PC-9 (cell line): Measurements from ENCODE around the gene RAB5IF. TPM values are rescaled to one million over a fixed set of nuclear protein-coding genes. Genes with fewer than 3 reads are reported as not detected.
A peak's percentile ranks its signal among the peaks of the same experiment; 100 is the strongest.

Source experiments
- BruUV-seq: library from RNA; stranded (reverse); fragments of 400-500 nt; replicated peaks from 2 replicates; lab custom pipeline; 2021; lab: Mats Ljungman, UMichigan
- CTCF ChIA-PET: fragments of 300-600 bp; sonication (Branson Sonifier 250); formaldehyde crosslinking; loops from one replicate; lab custom pipeline; 2022; ENCODE audit warnings: antibody characterized with exemption; lab: Charles Lee
- POLR2A ChIA-PET: fragments of 300-600 bp; sonication (Branson Sonifier 250); formaldehyde crosslinking; loops from one replicate; lab custom pipeline; 2022; ENCODE audit warnings: antibody characterized with exemption; ENCODE audit not compliant: unreplicated experiment; lab: Charles Lee
- DNase-seq, 2 experiments: peaks; one replicate each; pipeline versions ENCODE4 v3.0.0 to v3.0.0-alpha.2; 2015 to 2022; ENCODE audit warnings: mixed read lengths in 1 of 2
- H2AFZ ChIP-seq: fragments of 200-600 bp; sonication (generic); 2 replicates; pipeline ENCODE4 v1.8.1; 2017; ENCODE audit warnings: antibody characterized with exemption
- H3F3A ChIP-seq: fragments of 200-600 bp; sonication (generic); 2 replicates; pipeline ENCODE4 v1.8.1; 2017; ENCODE audit warnings: antibody characterized with exemption, mild to moderate bottlenecking, low read depth; ENCODE audit not compliant: insufficient read depth
- H3K27ac ChIP-seq: fragments of 200-600 bp; sonication (generic); 2 replicates; pipeline ENCODE4 v1.6.1; 2016; ENCODE audit warnings: mixed run types
- H3K27me3 ChIP-seq: fragments of 200-600 bp; sonication (generic); 2 replicates; pipeline ENCODE4 v1.6.1; 2016; ENCODE audit warnings: low read depth, mixed run types; ENCODE audit not compliant: insufficient read depth
- H3K36me3 ChIP-seq: fragments of 200-600 bp; sonication (generic); 2 replicates; pipeline ENCODE4 v1.6.1; 2016; ENCODE audit warnings: low read depth, mixed run types
- H3K4me1 ChIP-seq: fragments of 200-600 bp; sonication (generic); replicated peaks from 2 replicates; pipeline ENCODE4 v1.6.1; 2016; ENCODE audit warnings: mixed run types; ENCODE audit not compliant: insufficient read depth
- H3K4me2 ChIP-seq: fragments of 200-600 bp; sonication (generic); 2 replicates; pipeline ENCODE4 v1.6.1; 2017; ENCODE audit warnings: mixed run types
- H3K4me3 ChIP-seq: fragments of 200-600 bp; sonication (generic); 2 replicates; pipeline ENCODE4 v1.6.1; 2016; ENCODE audit warnings: mixed run types
- H3K79me2 ChIP-seq: fragments of 200-600 bp; sonication (generic); 2 replicates; pipeline ENCODE4 v1.6.1; 2017; ENCODE audit warnings: low read depth, mixed run types
- H3K9me2 ChIP-seq: fragments of 200-600 bp; sonication (generic); 2 replicates; pipeline ENCODE4 v1.8.1; 2017; ENCODE audit warnings: mild to moderate bottlenecking; ENCODE audit not compliant: insufficient read depth
- H3K9me3 ChIP-seq: fragments of 200-600 bp; sonication (generic); 2 replicates; pipeline ENCODE4 v1.8.1; 2016; ENCODE audit warnings: low read depth; ENCODE audit not compliant: insufficient read depth
- H4K20me1 ChIP-seq: fragments of 200-600 bp; sonication (generic); 2 replicates; pipeline ENCODE4 v1.8.1; 2017; ENCODE audit not compliant: insufficient read depth
- CTCF ChIP-seq: fragments of 200-600 bp; sonication (generic); conservative IDR thresholded peaks from 2 replicates; pipeline ENCODE4 v1.6.1; 2017; ENCODE audit warnings: mixed run types, antibody characterized with exemption, mild to moderate bottlenecking, moderate library complexity
- EZH2 ChIP-seq: fragments of 200-600 bp; sonication (generic); IDR thresholded peaks from 2 replicates; pipeline ENCODE4 v1.8.0; 2017; ENCODE audit warnings: antibody characterized with exemption, low read depth
- intact Hi-C: fragments of 100-400 bp; cut with micrococcal nuclease; formaldehyde crosslinking; loops from one replicate; pipeline ENCODE4 v1.10.0; 2022; ENCODE audit not compliant: unreplicated experiment
- total RNA-seq: library from RNA; stranded (reverse); gene quantifications from 2 replicates; pipeline ENCODE4 v1.2.3, GENCODE V29; 2021

RAB5IF gene
- total RNA-seq, 1 experiment from 2014 or later = 303 TPM

- H2AFZ ChIP-seq = peak overlapping the region; percentile 79
- H3K4me2 ChIP-seq = peak overlapping the region; percentile 95
- H3K9me2 ChIP-seq = no peaks in the 10 kb centered on the region
- no peak overlapping the region for H3K27ac ChIP-seq
- CTCF ChIA-PET = interaction anchor here (0.6 kb wide), 1 partner anchor 172 kb away, joined by 4 read pairs; the partner anchor contains the start of gene NDRG3
- intact Hi-C loops = loop anchor here (2.0 to 10.0 kb wide), 2 partner anchors 31 to 1119 kb away; partner anchors contain the start of genes CEP250 and RAB5IF
- H4K20me1 ChIP-seq = peaks cover 4% of the 10 kb centered on the region; the same call in 1 of the 2 replicates
- H3K36me3 ChIP-seq = no peaks in the 10 kb centered on the region
- H3K27me3 ChIP-seq = no peaks in the 10 kb centered on the region
- peaks cover 49% of the 10 kb centered on the region for H3F3A ChIP-seq
- H3K4me3 ChIP-seq = peak overlapping the region; percentile 75
- TF ChIP-seq EZH2 (no peak), CTCF (no peak)
- no peaks in the 10 kb centered on the region for H3K9me3 ChIP-seq
- peak in 1 of 2 experiments; percentile 12 for DNase-seq
- no TSS peak for BruUV-seq
- POLR2A ChIA-PET = interaction anchor here (0.6 to 0.8 kb wide), 2 partner anchors 172 to 262 kb away, joined by 3 to 4 read pairs; partner anchors contain the start of gene NDRG3
- peaks cover 13% of the 10 kb centered on the region for H3K79me2 ChIP-seq
- H3K4me1 ChIP-seq = peaks cover 18% of the 10 kb centered on the region
These were observed 31.7 kb upstream of the RAB5IF start for GRCh38 chr20:36573798-36574365.

GRCh38 chr20:36574366-36575135, 31.0 kb upstream of the RAB5IF start:
- Histone ChIP-seq H3K79me2 (peaks cover 13% of the 10 kb centered on the region), H3K4me3 (peak overlapping the region; percentile 75), H3K27ac (no peak overlapping the region), H3F3A (peaks cover 48% of the 10 kb centered on the region), H3K9me2 (no peaks in the 10 kb centered on the region), H3K27me3 (no peaks in the 10 kb centered on the region), H3K4me2 (peak overlapping the region; percentile 95), H3K9me3 (no peaks in the 10 kb centered on the region), H2AFZ (peak overlapping the region; percentile 96), H3K4me1 (peaks cover 18% of the 10 kb centered on the region), H4K20me1 (peaks cover 4% of the 10 kb centered on the region; the same call in 1 of the 2 replicates), H3K36me3 (no peaks in the 10 kb centered on the region)
- intact Hi-C loops = loop anchor here (2.0 to 10.0 kb wide), 2 partner anchors 30 to 1120 kb away; partner anchors contain the start of genes CEP250 and RAB5IF
- no TSS peak for BruUV-seq
- DNase-seq = peak in 1 of 2 experiments; percentile 45
- CTCF ChIA-PET = no interaction called here
- POLR2A ChIA-PET = interaction anchor here (0.7 kb wide), 1 partner anchor 199 kb away, joined by 4 read pairs; the partner anchor contains the start of gene DSN1
- TF ChIP-seq EZH2 = no peak
- no peak for TF ChIP-seq CTCF

- no peak for TF ChIP-seq CTCF
- TF ChIP-seq EZH2 = no peak
- H3K9me3 ChIP-seq = no peaks in the 10 kb centered on the region
- no peaks in the 10 kb centered on the region for H3K9me2 ChIP-seq
- no peak overlapping the region for H3K27ac ChIP-seq
- peak overlapping the region; percentile 95 for H3K4me2 ChIP-seq
- H2AFZ ChIP-seq = no peak overlapping the region
- H3F3A ChIP-seq = peaks cover 36% of the 10 kb centered on the region
- peaks cover 13% of the 10 kb centered on the region for H3K79me2 ChIP-seq
- peaks cover 18% of the 10 kb centered on the region for H3K4me1 ChIP-seq
- no peak overlapping the region; the same call in 1 of the 2 replicates for H3K4me3 ChIP-seq
- POLR2A ChIA-PET = interaction anchor here (0.7 kb wide), 1 partner anchor 56 kb away, joined by 5 read pairs; no protein-coding TSS in a partner anchor
- no TSS peak for BruUV-seq
- intact Hi-C loops = loop anchor here (10.0 kb wide), 1 partner anchor 1121 kb away; the partner anchor contains the start of gene CEP250
- H4K20me1 ChIP-seq = peaks cover 4% of the 10 kb centered on the region; the same call in 1 of the 2 replicates
- H3K36me3 ChIP-seq = no peaks in the 10 kb centered on the region
- CTCF ChIA-PET = interaction anchor here (0.7 kb wide), 1 partner anchor 326 kb away, joined by 8 read pairs; no protein-coding TSS in a partner anchor
- DNase-seq = no peak
- no peaks in the 10 kb centered on the region for H3K27me3 ChIP-seq
These were observed 29.5 kb upstream of the RAB5IF start for GRCh38 chr20:36576081-36576445.
